Stimulated activated CD4-positive, alpha-beta T cell treated with anti-CD3 and anti-CD28 coated beads, Interleukin-1b, Interleukin-23, amount 100 ng/mL, for 4 hours (primary cell): ENCODE data around the gene PCAT6.

Source experiments
- DNase-seq, 2 donors: peaks; one replicate each; pipeline ENCODE4 v3.0.0-alpha.2; 2020; ENCODE audit warnings: low read depth in 2 of 2

PCAT6 gene

DNA sequence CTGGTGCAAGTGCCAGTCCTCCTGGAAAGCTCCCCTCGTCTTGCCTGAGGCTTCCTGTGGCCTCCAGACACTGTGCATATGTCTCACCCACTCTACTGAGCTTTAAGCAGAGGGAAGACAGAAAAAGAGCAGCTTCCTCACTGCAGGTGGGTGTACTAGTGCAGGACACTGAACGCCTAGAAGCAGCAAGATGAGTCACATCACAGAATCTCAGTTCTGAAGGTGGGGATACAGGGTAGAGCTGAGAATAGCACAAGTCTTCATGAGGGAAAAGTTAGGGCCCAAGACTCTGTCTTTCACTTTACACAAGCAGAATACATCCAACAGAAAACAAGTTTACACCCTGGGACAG, 37.4 kb downstream of the PCAT6 start:
- no peak for DNase-seq

GRCh38 chr1:202850593-202851362, 40.0 kb downstream of the PCAT6 start:
- DNase-seq, result no peak

- DNase-seq, result peak in 1 of 2 donors; percentile 23
Observed at GRCh38 chr1:202852163-202852904, 41.6 kb downstream of the PCAT6 start.

DNA sequence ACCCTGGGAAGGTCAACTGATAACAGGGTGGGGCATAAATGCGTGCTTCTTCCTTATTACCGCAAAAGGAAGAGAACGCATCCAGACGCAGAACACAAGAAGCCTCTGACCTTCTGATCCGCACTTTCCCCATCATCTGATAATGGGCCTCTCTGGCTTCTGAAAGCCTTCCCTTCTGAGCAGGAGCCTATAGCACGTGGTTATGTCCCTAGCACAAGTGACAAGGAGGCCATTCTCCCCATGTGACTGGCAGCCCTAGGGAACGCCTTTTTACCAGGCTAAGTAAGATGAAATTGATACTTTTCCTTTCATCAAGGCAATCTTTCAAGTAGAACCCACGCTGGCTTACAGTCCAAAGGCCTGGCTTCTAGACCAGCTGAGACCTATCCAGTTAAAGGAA, 44.0 kb downstream of the PCAT6 start:
- DNase-seq, result no peak

DNA sequence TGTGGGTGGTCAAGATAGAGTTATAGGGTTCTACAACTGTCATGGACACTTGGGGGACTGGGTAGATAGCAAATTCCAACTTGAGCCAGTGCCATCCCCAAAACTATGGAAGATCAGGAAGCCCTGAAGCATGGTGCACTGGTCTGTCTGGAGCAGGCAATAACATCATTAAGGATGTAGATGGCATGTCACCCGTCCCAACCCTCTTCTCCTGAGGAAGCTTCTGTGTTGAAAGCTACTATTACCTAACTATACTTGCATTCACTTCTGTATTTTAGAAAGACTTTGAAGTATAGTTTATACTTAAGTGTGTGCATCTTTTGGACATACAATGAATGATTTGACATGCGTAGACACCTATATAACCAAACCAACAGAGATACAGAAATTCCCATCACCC, 45.3 kb downstream of the PCAT6 start:
- DNase-seq, result no peak

GRCh38 chr1:202857136-202857610, 46.4 kb downstream of the PCAT6 start:
- no peak for DNase-seq

DNA sequence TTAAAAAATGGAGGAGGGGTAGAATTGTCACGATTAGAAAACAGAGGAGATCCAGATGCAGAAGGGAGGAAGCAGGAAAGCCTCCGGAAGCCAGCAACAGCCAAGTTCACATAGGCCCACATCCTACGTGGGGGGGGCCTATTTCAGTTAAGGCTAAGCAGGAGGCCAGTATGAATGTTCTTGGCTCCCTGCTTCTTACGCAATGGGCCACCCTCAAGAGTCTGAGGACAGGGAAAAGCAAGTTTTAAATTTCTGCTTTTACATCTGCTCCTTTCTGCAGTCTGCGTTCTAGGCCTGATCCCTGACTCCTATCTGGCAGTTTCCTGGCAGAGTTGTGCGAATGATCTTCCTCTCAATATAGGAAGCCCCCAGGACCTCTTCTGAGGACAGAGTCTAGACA, 47.6 kb downstream of the PCAT6 start:
- no peak for DNase-seq

GRCh38 chr1:202858789-202859414, 48.1 kb downstream of the PCAT6 start:
- no peak for DNase-seq

GRCh38 chr1:202860744-202861419, 50.1 kb downstream of the PCAT6 start:
- peak in 1 of 2 donors; percentile 15 for DNase-seq
